ENCODE results near the gene ZNF837.
"Not testable (repeated sequence)": the region's sequence is repeated elsewhere in the genome, so short reads cannot be mapped to it uniquely, and the experiment has no call there.

Gene ZNF837

DNA sequence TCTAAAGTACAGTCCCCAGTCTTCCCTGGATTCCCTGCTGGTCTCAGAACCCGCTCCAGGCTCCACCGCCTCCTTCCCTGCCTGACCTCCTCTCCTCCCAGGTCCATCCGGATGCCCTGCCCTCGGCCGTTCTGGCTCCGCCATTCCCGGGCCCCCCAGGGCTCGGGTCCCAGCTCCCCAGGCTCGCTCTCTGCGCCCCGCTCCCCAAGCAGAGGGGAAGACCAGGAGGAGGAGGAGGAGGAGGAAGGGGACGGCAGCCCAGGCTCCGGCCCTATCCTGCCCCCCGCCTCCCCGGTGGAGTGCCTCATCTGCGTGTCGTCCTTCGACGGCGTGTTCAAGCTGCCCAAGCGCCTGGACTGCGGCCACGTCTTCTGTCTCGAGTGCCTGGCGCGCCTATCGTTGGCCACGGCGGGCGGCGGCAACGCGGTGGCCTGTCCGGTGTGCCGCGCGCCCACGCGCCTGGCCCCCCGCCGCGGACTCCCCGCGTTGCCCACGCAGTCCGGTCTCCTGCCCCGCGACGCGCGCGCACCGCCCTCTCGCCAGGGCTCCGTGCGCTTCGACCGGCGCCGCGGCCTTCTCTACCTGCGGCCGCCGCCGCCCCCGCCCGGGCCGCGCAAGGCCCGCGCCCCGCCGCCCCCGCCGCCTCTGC is 15.3 kb upstream of the ZNF837 start:
- no peak for DNase-seq

DNA sequence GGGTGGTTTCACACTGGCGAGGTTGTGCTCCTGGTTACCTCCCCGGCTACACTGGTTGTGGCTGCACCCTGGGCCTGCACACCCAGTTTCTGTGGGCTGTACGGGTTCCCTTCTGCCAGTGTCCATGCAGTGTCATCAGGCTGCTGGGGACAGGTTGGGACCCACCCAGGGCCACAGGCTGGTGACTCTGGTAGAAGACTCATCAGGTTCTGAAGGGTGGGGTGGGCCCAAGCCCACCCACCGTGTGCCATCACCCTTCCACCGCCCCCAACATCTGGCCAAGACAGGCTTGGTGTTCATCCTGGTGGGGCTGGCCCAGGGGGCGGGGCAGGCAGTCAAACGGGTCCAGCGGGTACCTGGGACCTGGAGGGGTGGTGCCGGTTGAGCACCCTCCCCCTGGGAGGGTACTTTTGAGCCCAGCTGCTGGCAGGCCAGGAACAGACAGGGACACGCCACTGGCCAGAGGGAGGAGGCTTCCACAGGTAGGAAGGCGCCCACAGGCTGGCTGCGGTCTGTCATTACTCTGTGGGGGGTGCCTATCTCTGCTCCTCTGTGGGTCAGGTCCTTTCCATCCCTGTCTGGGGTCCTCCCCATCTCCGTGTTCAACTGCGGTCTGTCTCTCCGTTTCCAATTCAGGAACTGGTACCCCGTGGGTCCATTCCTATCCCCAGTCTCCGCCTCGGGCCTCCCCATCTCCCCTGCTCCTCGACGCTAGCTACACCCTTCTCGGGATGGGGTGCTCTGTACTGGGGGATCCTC is 14.6 kb upstream of the ZNF837 start, which contains the start of gene RNF225:
RNF225 (plus strand) TSS at position 437 of the 759 bp plus-strand sequence. CDS start 434 bp downstream, outside the sequence.
- DNase-seq = no peak

DNA sequence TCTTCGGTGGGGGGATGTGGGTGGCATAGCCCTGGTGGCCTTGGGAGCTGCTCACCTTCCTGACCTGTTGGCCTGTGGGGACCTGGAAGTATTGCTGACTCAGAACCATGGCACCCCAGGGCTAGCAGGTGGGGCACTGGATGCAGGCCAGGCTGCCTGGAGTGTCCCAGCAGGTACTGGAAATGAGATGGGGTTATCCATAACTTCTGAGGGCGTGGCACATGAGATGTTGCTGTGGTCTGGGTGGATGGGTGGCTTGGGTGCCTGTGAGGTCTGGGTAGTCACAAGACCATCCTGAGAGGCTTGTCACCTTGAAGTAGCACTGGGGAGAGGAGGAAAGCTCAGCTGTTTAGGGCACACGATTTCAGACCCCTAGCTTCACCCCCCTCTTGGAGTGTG is 14.0 kb upstream of the ZNF837 start:
- DNase-seq = no peak

DNA sequence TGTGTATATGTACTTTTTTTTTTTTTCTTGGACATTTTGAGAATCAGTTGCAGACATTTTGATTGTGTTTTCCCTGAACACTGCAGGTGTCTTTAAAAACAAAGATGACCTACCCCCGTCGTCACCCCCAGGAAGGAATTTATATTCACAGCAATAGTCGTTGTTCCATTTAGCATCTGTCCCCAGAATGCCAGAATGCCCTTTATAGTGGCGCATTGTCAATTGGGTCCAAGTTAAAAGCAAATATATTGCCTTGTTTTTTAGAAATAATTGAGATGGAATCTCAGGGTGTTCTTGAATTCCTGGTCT is 12.8 kb upstream of the ZNF837 start:
- DNase-seq = no peak

DNA sequence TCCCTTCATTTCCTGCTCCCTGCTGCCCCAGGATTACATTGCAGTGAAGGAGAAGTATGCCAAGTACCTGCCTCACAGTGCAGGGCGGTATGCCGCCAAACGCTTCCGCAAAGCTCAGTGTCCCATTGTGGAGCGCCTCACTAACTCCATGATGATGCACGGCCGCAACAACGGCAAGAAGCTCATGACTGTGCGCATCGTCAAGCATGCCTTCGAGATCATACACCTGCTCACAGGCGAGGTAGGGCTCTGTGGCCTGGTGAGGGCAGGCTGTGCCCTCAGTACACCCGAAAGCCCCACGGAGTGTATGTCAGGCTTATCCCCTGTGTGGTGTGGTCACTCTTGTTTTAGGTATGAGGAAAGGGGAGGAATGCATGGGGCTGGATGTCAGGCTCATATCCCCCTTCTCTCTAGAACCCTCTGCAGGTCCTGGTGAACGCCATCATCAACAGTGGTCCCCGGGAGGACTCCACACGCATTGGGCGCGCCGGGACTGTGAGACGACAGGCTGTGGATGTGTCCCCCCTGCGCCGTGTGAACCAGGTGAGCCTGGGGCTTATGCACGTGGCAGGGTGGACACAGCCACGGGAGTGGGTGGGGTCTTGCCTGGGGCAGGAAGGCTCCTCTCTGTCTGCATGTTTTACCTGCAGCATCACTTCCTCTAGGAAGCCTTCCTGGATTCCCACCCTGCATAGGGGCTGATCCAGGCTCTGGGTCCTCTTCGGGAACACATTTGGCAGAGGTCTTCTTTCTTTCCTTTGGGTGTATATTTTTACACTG is 12.3 kb upstream of the ZNF837 start:
- DNase-seq = no peak

DNA sequence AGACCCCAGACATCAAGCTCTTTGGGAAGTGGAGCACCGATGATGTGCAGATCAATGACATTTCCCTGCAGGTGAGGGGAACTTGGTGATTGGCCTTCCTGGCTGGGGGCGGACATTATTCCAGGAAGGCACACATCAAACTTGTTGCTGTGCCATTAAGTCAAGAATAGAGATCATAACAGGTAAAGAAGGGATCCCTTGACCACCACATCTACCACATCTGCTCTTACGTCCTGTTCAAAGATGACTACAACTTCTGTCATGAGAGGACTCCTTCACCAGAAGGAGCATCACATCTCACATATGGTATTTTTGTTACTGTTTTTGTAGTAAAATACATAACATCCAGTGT is 7.3 kb upstream of the ZNF837 start:
- no peak for DNase-seq

DNA sequence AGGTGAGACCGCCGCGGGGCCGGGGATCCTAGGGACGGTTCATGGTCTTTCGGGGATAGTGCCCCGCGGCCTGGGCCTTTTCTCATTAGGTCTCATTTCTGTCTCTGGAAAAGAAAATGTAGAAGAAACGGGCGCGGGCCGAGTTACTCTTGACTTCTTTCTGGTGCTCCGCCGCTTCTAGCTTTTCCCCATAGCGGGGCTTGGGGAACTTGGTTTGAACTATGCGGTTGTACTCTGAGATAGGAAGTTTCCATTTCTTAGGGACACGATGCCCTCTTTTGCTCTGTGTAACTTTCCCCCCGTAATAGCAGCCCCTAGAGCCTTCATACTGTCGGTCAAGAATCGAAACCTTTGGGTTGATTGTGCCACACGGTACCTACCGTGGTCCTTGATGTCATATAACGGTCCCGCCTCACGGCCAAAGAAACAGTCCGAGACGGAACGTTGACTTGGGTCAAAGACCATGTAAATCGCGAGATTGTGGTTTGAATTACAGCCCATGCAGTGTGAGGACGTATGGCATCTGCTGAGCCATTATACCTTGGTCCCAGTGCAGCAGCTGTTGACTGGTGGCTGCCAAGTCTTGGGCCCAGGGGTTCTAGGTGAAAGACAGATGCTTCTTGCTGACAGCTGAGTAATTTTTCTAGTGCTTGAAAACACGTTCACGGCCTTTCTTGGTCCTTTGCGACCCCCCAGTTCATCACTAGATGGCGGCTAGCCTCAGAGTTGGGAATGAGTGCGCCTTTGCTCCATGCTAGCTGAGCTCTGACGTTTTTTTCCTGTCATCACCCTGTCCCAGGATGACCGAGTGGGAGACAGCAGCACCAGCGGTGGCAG is 6.7 kb upstream of the ZNF837 start:
- no peak for DNase-seq

DNA sequence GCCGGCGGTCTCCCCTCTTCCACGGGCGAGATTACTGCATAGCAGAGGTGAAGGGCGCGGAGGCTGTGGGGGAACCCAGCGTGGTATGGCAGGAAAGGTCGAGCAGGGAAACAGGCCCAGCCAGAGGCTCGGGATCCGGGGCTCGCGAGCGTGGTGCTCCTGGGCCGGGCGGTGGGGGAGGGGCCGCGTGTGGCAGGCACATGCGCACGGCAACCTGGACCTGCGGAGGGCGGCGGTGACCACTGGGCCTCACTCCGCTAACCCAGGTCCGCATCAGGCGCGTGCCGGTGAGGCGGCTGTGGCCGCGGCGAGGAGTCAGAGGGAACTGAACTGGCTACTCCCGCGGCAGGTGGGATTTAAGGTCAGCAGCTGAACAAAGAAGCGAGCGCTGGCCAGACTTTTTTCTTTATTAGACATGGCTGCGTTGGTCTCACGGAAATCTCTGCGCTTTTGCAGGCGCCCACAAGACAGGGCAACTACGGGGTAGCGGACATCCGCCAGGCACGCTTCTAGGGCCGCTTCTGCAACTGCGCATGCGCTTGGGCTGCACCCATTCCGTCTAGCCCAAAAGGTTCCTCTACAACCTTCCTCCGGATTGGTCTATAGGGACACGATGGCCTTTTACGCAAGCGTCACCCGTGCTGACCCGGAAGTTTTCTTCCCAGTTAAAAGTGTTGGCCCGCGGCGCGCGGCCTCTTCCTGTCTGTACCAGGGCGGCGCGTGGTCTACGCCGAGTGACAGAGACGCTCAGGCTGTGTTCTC is 5.9 kb upstream of the ZNF837 start, which contains the start of gene RPS5:
RPS5 (plus strand) TSS at position 694 of the 762 bp plus-strand sequence. CDS start 869 bp downstream, outside the sequence.
- DNase-seq = peak; percentile 95 to 98

DNA sequence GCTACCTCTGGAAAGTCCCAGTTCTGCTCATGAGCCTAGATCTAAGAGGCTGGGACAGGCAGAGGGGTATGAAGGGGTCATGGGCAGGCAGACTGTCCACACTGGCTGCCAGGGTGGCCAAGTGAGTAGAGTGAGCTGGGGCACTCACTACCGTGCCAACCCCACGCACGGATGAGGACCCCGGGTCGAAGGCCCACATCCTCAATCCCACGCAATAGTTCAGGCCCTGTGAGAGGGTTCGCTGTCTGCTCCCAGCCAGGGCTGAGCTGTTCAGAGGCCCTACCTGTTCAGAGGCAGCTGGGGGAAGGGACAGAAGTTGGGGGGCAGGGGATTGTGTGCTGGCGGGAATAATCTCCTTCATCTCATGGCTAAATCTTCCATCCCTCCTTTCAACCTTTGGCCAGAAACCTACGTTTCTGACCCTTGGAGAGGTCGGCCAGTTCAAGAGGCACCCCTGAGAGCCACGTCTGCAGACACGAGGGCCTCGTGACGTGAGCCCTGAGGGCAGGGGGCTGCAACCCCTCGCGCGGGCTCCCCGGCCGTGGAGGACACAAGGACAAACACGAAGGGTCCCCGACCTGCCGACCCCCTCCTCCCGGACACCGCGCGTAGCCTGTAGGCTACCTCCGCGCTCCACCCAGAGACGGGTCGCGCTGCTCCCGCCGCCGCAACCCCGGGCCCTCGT is 5.2 kb upstream of the ZNF837 start:
- no peak for DNase-seq

DNA sequence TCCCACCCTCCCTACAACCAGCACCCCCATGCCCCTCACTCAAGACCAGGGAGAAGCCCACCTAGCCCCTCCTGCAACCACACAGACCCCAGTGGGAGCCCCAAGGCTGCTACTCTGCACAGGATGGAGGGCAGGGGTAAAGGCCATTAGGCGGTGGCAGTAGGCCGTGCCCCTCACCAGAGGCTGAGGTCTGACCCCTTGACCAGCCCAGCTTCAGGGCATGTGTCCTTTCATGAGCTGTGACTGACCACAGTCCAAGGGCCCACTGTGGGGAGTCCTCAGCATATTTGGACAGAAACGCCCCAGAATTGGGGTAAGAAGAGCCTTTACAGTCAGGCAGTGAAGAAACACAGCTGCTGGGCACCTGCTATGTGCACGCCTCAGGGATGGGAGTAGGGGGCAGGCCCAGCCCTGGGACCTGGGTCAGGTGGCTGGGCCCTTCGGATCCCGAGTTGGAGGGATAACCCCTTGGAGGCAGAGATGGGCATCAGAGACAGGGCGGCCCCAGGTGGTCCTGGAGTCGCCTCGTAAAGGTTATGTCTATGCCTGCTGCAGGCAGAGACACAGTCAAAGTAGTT is 4.6 kb upstream of the ZNF837 start:
- no peak for DNase-seq

DNA sequence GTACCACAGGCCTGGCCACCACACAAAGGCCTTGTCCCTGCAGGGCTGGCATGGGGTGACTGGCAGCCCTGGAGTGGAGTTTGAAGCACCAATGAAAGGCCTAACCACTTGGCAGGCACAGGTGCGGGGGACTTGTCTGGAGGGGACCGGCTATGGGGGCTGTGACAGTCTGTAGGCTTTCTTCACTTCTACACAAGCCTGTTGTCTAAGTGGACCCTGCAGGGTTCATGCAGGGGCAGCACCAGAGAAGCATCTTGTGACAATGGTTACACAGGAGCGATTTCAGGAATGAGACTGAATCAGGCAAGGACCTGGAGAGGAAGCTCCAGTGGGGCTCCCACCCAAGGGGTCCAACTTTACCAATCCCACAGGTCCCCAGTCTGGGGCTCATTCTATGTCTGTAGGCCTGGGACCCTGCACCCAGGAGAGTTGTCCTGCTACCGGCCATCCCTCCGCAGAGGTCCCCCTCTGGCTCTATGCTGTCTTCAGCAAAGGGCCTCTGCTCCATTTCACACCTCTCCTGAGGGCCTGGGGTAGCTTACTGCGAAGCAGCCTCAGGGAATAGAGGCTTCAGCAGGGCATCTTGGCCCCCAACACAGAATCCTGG is 2.3 kb upstream of the ZNF837 start:
- no peak for DNase-seq

DNA sequence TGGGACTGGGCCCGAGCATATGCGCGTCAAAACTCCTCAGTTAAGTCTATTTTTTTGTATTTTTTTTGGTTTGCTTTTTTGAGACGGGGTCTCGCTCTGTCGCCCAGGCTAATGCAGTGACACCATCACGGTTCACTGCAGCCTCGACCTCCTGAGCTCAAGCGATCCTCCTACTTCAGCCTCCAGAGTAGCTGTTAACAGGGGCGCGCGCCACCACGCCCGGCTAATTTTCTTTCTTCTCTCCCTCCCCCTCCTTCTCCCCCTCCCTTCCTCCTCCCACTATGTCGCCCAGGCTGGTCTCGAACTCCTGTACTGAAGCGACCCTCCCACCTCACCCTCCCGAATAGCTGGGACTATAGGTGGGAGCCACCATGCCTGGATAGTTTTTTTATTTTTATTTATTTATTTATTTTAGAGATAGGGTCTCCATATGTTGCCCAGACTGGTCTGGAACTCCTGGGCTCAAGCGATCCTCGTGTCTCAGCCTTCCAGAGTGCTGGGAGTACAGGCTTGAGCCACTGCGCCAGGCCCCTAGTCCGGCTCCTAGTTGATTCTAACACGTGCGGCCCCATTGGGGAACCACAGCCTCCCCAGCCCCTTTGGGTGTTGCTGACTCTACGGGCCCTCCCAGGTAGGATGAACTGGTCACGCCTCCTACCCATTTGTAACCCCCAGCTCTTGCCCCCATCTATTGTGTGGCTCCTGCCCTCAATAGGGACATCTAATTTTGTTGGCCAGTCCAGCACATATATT is 806 bp upstream of the ZNF837 start:
- DNase-seq = no peak

DNA sequence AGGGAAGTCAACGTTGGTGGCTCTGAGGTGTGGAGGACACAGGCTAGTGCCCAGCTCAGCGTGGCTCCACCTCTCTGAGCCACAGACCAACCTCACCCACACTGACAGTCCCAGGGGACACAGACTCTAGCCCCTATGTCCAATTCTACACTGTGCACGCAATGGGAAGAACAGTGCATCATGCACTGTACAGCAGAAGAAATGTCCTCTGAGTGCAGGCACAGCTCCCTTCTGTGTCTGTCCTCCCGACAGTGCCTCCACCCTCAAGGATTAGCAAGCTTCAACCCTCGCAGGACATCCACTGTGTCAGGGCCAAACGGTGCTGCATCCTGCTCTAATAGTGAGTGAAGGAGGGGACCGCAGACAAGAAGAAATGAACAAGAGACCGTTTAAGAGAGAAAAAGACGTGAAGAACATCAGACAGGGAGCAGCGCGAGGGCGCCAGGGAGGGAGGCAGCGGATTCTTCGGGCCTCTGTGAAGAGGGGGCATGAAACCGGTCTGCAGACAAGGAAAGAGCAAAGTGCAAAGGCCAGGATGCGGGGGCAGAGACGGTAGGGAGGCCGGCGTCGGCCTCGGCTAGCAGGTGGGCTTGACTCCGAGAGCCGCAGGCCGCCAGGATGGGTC is 681 bp downstream of the ZNF837 start:
- DNase-seq = peak in 1 of 2 donors; percentile 60

DNA sequence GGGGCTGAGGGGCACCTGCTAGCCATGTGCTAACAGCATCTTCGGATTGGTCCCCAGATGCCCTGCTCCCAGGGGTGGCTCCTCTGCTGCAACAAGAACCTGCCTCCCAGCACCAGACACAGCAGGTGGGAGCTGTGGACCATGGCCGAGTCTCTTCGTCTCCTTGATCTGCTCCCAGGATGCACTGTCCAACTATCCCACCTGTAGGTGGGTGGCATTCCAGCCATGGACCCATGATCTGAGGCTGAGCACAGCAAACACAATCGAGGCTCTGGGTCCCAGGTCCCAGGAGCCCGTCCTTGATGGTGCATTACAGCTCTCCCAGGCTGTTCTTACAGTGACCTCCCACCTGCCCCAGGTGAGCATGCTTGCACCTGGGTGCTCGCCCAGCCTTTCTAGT is 1.6 kb downstream of the ZNF837 start:
- no peak for DNase-seq

DNA sequence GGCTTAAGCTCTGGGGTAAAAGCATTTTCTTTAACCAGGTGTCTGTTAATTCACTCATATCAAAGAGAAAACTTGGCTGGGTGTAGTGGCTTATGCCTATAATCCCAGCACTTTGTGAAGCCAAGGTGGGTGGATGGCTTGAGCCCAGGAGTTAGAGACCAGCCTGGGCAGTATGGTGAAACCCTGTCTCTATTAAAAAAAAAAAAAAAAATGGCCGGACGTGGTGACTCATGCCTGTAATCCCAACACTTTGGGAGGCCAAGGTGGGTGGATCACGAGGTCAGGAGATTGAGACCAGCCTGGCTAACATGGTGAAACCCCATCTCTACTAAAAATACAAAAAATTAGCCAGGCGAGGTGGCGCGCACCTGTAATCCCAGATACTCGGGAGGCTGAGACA is 4.1 kb downstream of the ZNF837 start:
- not testable (repeated sequence) for DNase-seq

DNA sequence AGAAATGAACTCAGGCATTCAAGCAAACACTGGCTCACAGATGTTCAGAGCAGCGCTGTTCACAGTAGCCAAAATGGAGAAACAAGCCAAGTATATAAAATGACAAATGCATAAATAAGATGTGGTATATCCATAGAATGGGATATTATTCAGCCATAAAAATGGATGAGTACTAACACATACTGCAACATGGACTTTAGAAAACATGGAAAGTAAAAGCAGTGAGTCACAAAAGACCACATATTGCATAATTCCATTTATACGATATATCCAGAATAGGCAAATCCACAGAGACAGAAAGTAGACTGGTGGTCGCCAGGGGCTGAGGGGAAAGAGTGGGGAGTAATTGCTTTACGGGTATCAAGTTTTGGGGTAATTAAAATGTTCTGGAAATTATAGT is 6.6 kb downstream of the ZNF837 start:
- DNase-seq = no peak

DNA sequence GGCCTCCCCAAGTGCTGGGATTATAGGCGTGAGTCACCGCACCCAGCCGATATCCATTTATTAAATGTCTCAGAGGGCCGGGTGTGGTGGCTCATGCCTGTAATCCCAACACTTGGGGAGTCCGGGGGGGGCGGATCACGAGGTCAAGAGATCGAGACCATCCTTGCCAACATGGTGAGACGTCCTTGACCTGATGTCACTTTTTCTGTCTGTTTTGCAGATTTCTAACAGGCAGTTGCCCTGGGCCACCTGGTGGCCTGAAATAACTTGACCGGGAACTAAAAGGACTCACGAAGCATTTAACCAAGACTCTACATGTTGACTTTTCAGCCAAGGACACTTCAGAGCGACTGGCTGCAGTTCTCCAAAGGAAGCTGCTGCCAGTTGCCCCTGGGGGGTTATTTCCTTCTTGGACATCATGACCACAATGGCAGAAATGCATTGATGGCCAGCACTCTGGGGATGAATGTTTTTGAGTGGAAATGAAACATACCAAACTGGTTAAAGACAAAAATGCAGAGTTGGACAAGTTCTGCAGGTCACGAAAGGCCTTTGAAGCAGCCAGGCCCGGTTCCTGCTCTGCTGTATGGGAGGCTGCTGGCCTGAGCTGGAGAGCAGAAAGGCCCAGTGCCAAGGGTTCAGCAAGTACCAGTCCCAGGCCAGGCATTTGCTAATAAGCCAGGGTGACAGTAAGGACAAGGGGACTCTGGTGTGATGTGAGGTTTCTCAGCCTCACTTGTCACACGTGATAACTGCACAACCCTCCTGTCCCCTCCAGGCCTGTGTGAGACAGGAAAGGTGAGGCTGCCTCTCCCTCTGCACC is 8.3 kb downstream of the ZNF837 start:
- no peak for DNase-seq

DNA sequence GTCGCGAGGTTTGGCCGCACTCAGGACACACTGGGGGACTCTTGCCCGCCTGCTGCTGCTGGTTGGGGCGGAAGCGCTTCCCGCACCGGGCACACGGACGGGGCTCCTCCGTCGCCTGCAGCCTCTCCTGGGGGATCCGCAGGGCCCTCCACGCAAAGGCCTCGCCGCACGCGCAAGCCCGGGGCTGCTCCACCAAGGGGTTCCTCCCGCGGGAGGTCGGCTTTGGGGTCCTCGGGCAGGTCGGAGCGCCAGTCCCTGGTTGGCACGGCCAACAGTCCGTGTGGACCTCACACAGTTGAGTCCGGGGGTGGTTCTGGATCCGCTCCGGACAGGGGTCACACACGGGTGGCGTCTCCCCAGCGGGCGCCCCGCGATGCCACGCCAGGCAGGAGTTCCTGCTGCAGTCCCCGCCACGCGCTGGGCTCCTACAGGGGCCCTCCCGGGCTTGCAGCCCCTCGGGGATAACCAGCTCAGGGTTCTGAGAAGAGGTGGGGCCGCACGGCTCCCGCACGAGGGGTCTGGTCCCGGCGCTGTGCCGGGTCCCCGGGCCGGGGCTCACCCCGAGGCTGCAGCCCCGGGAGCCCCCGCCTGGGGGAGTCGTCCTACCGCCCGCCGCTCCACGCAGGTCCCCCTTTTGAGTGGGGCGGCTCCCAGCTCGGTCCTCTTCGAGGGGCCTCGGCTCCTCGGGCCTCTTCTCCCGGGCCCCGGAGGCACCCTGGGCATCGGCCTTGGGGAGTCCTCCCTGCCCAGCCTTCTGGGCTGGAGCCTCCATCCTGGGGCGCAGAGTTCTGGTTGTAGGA is 12.1 kb downstream of the ZNF837 start:
- DNase-seq = no peak
